Stimulated activated memory B cell treated with anti-CD40 and anti-IgM and Interleukin-4, amounts not matched to agents 10 μg/mL and 1 μg/mL and 100 μg/mL, for 72 hours (primary cell): ENCODE results near the gene TUBD1.
"Not testable (repeated sequence)": the region's sequence is repeated elsewhere in the genome, so short reads cannot be mapped to it uniquely, and the experiment has no call there.

Experiments
- ATAC-seq: fragments of 150-1000 bp; cut with Tn5 transposase; 2 replicates; pipeline ENCODE4 v1.10.0; 2021
- H3K27ac Mint-ChIP-seq: one replicate; pipeline ENCODE4 v1.8.0; 2022; ENCODE audit warnings: mild to moderate bottlenecking, mixed read lengths
- H3K27me3 Mint-ChIP-seq: one replicate; pipeline ENCODE4 v1.8.0; 2022; ENCODE audit warnings: mixed read lengths
- H3K36me3 Mint-ChIP-seq: one replicate; pipeline ENCODE4 v1.8.0; 2022; ENCODE audit warnings: mixed read lengths
- H3K4me1 Mint-ChIP-seq: one replicate; pipeline ENCODE4 v1.8.0; 2022; ENCODE audit warnings: mixed read lengths
- H3K4me3 Mint-ChIP-seq: one replicate; pipeline ENCODE4 v1.8.0; 2022; ENCODE audit warnings: mild to moderate bottlenecking, moderate library complexity, mixed read lengths
- H3K9me3 Mint-ChIP-seq: one replicate; pipeline ENCODE4 v1.8.0; 2022; ENCODE audit warnings: mixed read lengths

The TUBD1 gene

GRCh38 chr17:59856859-59857794 lies 35.6 kb downstream of the TUBD1 start:
- H3K4me1 Mint-ChIP-seq: peaks cover 11% of the 10 kb centered on the region
- no peak for ATAC-seq
- H3K4me3 Mint-ChIP-seq: no peak overlapping the region
- no peaks in the 10 kb centered on the region for H3K27me3 Mint-ChIP-seq
- peaks cover 6% of the 10 kb centered on the region for H3K36me3 Mint-ChIP-seq
- peaks cover 2% of the 10 kb centered on the region for H3K9me3 Mint-ChIP-seq
- peak overlapping the region; percentile 51 for H3K27ac Mint-ChIP-seq

- Mint-ChIP-seq H3K27ac (peak overlapping the region; percentile 55), H3K4me1 (peaks cover 17% of the 10 kb centered on the region)
- not testable (repeated sequence) for H3K36me3 Mint-ChIP-seq, H3K27me3 Mint-ChIP-seq, H3K4me3 Mint-ChIP-seq, ATAC-seq, H3K9me3 Mint-ChIP-seq
These were observed 38.6 kb downstream of the TUBD1 start for GRCh38 chr17:59853919-59854729.

GRCh38 chr17:59853168-59853918 lies 39.4 kb downstream of the TUBD1 start:
- H3K36me3 Mint-ChIP-seq: no peaks in the 10 kb centered on the region
- no peak overlapping the region for H3K4me3 Mint-ChIP-seq
- H3K27ac Mint-ChIP-seq: peak overlapping the region; percentile 55
- H3K9me3 Mint-ChIP-seq: peaks cover 2% of the 10 kb centered on the region
- ATAC-seq: peak; percentile 87
- H3K27me3 Mint-ChIP-seq: no peaks in the 10 kb centered on the region
- peaks cover 25% of the 10 kb centered on the region for H3K4me1 Mint-ChIP-seq

- not testable (repeated sequence) for H3K9me3 Mint-ChIP-seq, H3K27me3 Mint-ChIP-seq, H3K4me3 Mint-ChIP-seq, ATAC-seq, H3K36me3 Mint-ChIP-seq
- peaks cover 30% of the 10 kb centered on the region for H3K4me1 Mint-ChIP-seq
- H3K27ac Mint-ChIP-seq: peak overlapping the region; percentile 55
These were observed 39.9 kb downstream of the TUBD1 start for GRCh38 chr17:59852847-59853167.

- Mint-ChIP-seq H3K27ac (no peak overlapping the region), H3K36me3 (no peaks in the 10 kb centered on the region), H3K4me1 (peaks cover 38% of the 10 kb centered on the region), H3K4me3 (no peak overlapping the region), H3K9me3 (peaks cover 2% of the 10 kb centered on the region), H3K27me3 (no peaks in the 10 kb centered on the region)
- ATAC-seq: no peak
These were observed 41.0 kb downstream of the TUBD1 start for GRCh38 chr17:59851439-59852375.

GRCh38 chr17:59850311-59850710 lies 42.4 kb downstream of the TUBD1 start:
- peaks cover 52% of the 10 kb centered on the region for H3K4me1 Mint-ChIP-seq
- H3K27ac Mint-ChIP-seq, H3K36me3 Mint-ChIP-seq, ATAC-seq, H3K4me3 Mint-ChIP-seq, H3K27me3 Mint-ChIP-seq, H3K9me3 Mint-ChIP-seq: not testable (repeated sequence)

GRCh38 chr17:59848778-59849177 lies 44.0 kb downstream of the TUBD1 start:
- Mint-ChIP-seq H3K27ac (peak overlapping the region; percentile 100), H3K4me3 (peak overlapping the region; percentile 50), H3K36me3 (no peaks in the 10 kb centered on the region), H3K9me3 (peaks cover 2% of the 10 kb centered on the region), H3K4me1 (peaks cover 54% of the 10 kb centered on the region), H3K27me3 (no peaks in the 10 kb centered on the region)
- peak; percentile 73 for ATAC-seq

GRCh38 chr17:59848385-59848668 lies 44.4 kb downstream of the TUBD1 start:
- Mint-ChIP-seq H3K4me1 (peaks cover 54% of the 10 kb centered on the region), H3K9me3 (peaks cover 2% of the 10 kb centered on the region), H3K4me3 (no peak overlapping the region), H3K27me3 (no peaks in the 10 kb centered on the region), H3K36me3 (no peaks in the 10 kb centered on the region), H3K27ac (peak overlapping the region; percentile 100)
- no peak for ATAC-seq

GRCh38 chr17:59846394-59847165 lies 46.2 kb downstream of the TUBD1 start:
- Mint-ChIP-seq H3K27ac (peak overlapping the region; percentile 100), H3K9me3 (no peaks in the 10 kb centered on the region), H3K27me3 (no peaks in the 10 kb centered on the region), H3K4me3 (peak overlapping the region; percentile 14), H3K36me3 (peaks cover 8% of the 10 kb centered on the region), H3K4me1 (peaks cover 63% of the 10 kb centered on the region)
- ATAC-seq: peak; percentile 80

GRCh38 chr17:59845595-59846393 lies 46.9 kb downstream of the TUBD1 start:
- Mint-ChIP-seq H3K27ac (peak overlapping the region; percentile 100), H3K9me3 (no peaks in the 10 kb centered on the region), H3K4me1 (peaks cover 70% of the 10 kb centered on the region), H3K4me3 (peak overlapping the region; percentile 14), H3K27me3 (no peaks in the 10 kb centered on the region), H3K36me3 (peaks cover 16% of the 10 kb centered on the region)
- peak; percentile 25 for ATAC-seq

- no peak overlapping the region for H3K4me3 Mint-ChIP-seq
- peaks cover 76% of the 10 kb centered on the region for H3K4me1 Mint-ChIP-seq
- no peak for ATAC-seq
- H3K36me3 Mint-ChIP-seq: peaks cover 24% of the 10 kb centered on the region
- H3K27ac Mint-ChIP-seq: peak overlapping the region; percentile 100
- no peaks in the 10 kb centered on the region for H3K9me3 Mint-ChIP-seq
- no peaks in the 10 kb centered on the region for H3K27me3 Mint-ChIP-seq
These were observed 47.7 kb downstream of the TUBD1 start for GRCh38 chr17:59844884-59845594.

GRCh38 chr17:59842901-59843652 lies 49.7 kb downstream of the TUBD1 start:
- ATAC-seq: peak; percentile 75
- no peaks in the 10 kb centered on the region for H3K27me3 Mint-ChIP-seq

More at GRCh38 chr17:59842901-59843652, 49.7 kb downstream of the TUBD1 start:
- Mint-ChIP-seq H3K27ac (peak overlapping the region; percentile 100), H3K4me1 (peaks cover 63% of the 10 kb centered on the region), H3K4me3 (peak overlapping the region; percentile 75), H3K9me3 (no peaks in the 10 kb centered on the region), H3K36me3 (peaks cover 43% of the 10 kb centered on the region)
